GM12878 (cell line): Measurements from ENCODE around the gene VGLL3. TPM values are rescaled to one million over a fixed set of nuclear protein-coding genes. Genes with fewer than 3 reads are reported as not detected.

Experiments
- ATAC-seq: fragments of 200-7000 bp; cut with Tn5 transposase; 3 replicates; pipeline ENCODE4 v1.9.1; 2020; ENCODE audit warnings: mild to moderate bottlenecking, moderate library complexity
- BruUV-seq: library from RNA; stranded (reverse); fragments of 400-500 nt; replicated peaks from 2 replicates; lab custom pipeline; 2021; lab: Mats Ljungman, UMichigan
- CTCF ChIA-PET: fragments of 300-600 bp; sonication (Branson Sonifier 250); formaldehyde crosslinking; extraction: SDS; loops from one replicate; lab custom pipeline; 2021; ENCODE audit warnings: inconsistent platforms; lab: Yijun Ruan, JAX
- POLR2A ChIA-PET: fragments of 350-600 bp; formaldehyde crosslinking; extraction: SDS; loops from one replicate; lab custom pipeline; 2021; ENCODE audit warnings: inconsistent platforms; lab: Charles Lee
- RAD21 ChIA-PET: fragments of 300-600 bp; sonication (Branson Sonifier 250); formaldehyde crosslinking; loops from one replicate; lab custom pipeline; 2023; ENCODE audit warnings: antibody characterized with exemption; ENCODE audit not compliant: unreplicated experiment; lab: Charles Lee
- SMC1A ChIA-PET: fragments of 300-600 bp; sonication (Branson Sonifier 250); formaldehyde crosslinking; loops from one replicate; lab custom pipeline; 2023; ENCODE audit not compliant: unreplicated experiment, uncharacterized antibody; lab: Charles Lee
- DNase-seq: peaks from one replicate; pipeline ENCODE4 v3.0.0-alpha.2; 2011; ENCODE audit warnings: low read depth, low spot score
- FAIRE-seq: peaks from 3 replicates; lab custom pipeline; 2011; peaks lifted over from hg19 to GRCh38; lab: Jason Lieb, UNC
- H2AFZ ChIP-seq: 2 replicates; pipeline ENCODE4 v1.6.0; 2011; ENCODE audit warnings: low read depth, low read length, control low read depth; ENCODE audit not compliant: control insufficient read depth
- H3K27ac ChIP-seq: 2 replicates; pipeline ENCODE4 v1.5.1; 2011; ENCODE audit warnings: control low read depth; ENCODE audit not compliant: control insufficient read depth, insufficient read depth
- H3K27me3 ChIP-seq, 2 experiments: replicated peaks in 1 of 2; 2 replicates each; pipeline versions ENCODE4 v1.6.0 to v1.6.1; 2011; ENCODE audit warnings: low read length in 1 of 2; ENCODE audit not compliant: control insufficient read depth in 2 of 2, insufficient read depth in 2 of 2
- H3K36me3 ChIP-seq, 2 experiments: 2 replicates each; pipeline ENCODE4 v1.5.1; 2011; ENCODE audit warnings: low read length in 1 of 2; ENCODE audit not compliant: control insufficient read depth in 2 of 2, insufficient read depth in 2 of 2
- H3K4me1 ChIP-seq: 2 replicates; pipeline ENCODE4 v1.6.1; 2011; ENCODE audit warnings: mild to moderate bottlenecking, low read length, moderate library complexity, mixed read lengths; ENCODE audit not compliant: control insufficient read depth, insufficient read depth
- H3K4me2 ChIP-seq: 2 replicates; pipeline ENCODE4 v1.6.0; 2011; ENCODE audit warnings: control low read depth; ENCODE audit not compliant: control insufficient read depth, insufficient read depth
- H3K4me3 ChIP-seq: fragments of 200-600 bp; sonication (generic); 2 replicates; pipeline ENCODE4 v1.5.1; 2016
- H3K79me2 ChIP-seq: 2 replicates; pipeline ENCODE4 v1.6.0; 2011; ENCODE audit warnings: low read length; ENCODE audit not compliant: control insufficient read depth, insufficient read depth
- H3K9ac ChIP-seq: 2 replicates; pipeline ENCODE4 v1.8.0; 2011; ENCODE audit warnings: low read length, control low read depth, mixed read lengths; ENCODE audit not compliant: control insufficient read depth, insufficient read depth
- H3K9me3 ChIP-seq: replicated peaks from 3 replicates; pipeline ENCODE4 v1.5.1; 2011; ENCODE audit warnings: mild to moderate bottlenecking, low read length; ENCODE audit not compliant: control insufficient read depth, insufficient read depth
- H4K20me1 ChIP-seq: 2 replicates; pipeline ENCODE4 v1.6.0; 2011; ENCODE audit not compliant: control insufficient read depth, insufficient read depth
- CHD2 ChIP-seq: IDR thresholded peaks from 2 replicates; pipeline ENCODE4 v1.6.1; 2011; ENCODE audit warnings: low read depth, low read length, improper control_type of control experiment, borderline replicate concordance
- CUX1 ChIP-seq: IDR thresholded peaks from 2 replicates; pipeline ENCODE4 v1.6.1; 2012; ENCODE audit warnings: improper control_type of control experiment, low read depth, low read length; ENCODE audit not compliant: insufficient replicate concordance
- ESRRA ChIP-seq: IDR thresholded peaks from 2 replicates; pipeline ENCODE4 v1.6.1; 2012; ENCODE audit warnings: mild to moderate bottlenecking, low read length, improper control_type of control experiment
- FOS ChIP-seq: IDR thresholded peaks from 3 replicates; pipeline ENCODE4 v1.6.1; 2011; ENCODE audit warnings: borderline replicate concordance; ENCODE audit not compliant: insufficient read length; ENCODE audit errors: extremely low read depth
- HCFC1 ChIP-seq: fragments of 150-350 bp; IDR thresholded peaks from 2 replicates; pipeline ENCODE4 v1.6.1; 2014; ENCODE audit warnings: low read length
- HDAC6 ChIP-seq: fragments of 200-600 bp; sonication (generic); IDR thresholded peaks from one replicate; pipeline ENCODE4 v1.8.0; 2017; ENCODE audit warnings: antibody characterized with exemption; ENCODE audit not compliant: unreplicated experiment
- HSF1 ChIP-seq: fragments of 150-350 bp; IDR thresholded peaks from 2 replicates; pipeline ENCODE4 v1.6.1; 2014; ENCODE audit warnings: mild to moderate bottlenecking, low read depth, low read length
- IKZF2 ChIP-seq, 2 experiments: fragments of 450-650 bp; IDR thresholded peaks; 2 replicates each; pipeline ENCODE4 v1.6.1; 2017; ENCODE audit warnings: mild to moderate bottlenecking in 2 of 2, moderate library complexity in 2 of 2
- LARP7 ChIP-seq: fragments of 450-650 bp; IDR thresholded peaks from 2 replicates; pipeline ENCODE4 v1.6.1; 2017; ENCODE audit warnings: mild to moderate bottlenecking
- MEF2A ChIP-seq: IDR thresholded peaks from 2 replicates; pipeline ENCODE4 v1.6.1; 2011; ENCODE audit warnings: low read depth, mild to moderate bottlenecking, low read length, moderate library complexity; ENCODE audit not compliant: insufficient read depth
- RELA ChIP-seq: fragments of 450-650 bp; IDR thresholded peaks from 2 replicates; pipeline ENCODE4 v1.8.0; 2014; ENCODE audit warnings: borderline replicate concordance; ENCODE audit not compliant: partially characterized antibody
- SIN3A ChIP-seq: IDR thresholded peaks from 2 replicates; pipeline ENCODE4 v1.6.1; 2012; ENCODE audit warnings: low read depth, low read length, improper control_type of control experiment
- TARDBP ChIP-seq: IDR thresholded peaks from 2 replicates; pipeline ENCODE4 v1.6.1; 2016; ENCODE audit warnings: borderline replicate concordance
- ZNF384 ChIP-seq: IDR thresholded peaks from 2 replicates; pipeline ENCODE4 v1.6.1; 2012; ENCODE audit warnings: low read depth, mild to moderate bottlenecking, low read length, improper control_type of control experiment, borderline replicate concordance
- WGBS: methylation state at CpG from one replicate; pipeline ENCODE4 v1.1.6; 2016; ENCODE audit warnings: low lambda C conversion rate; ENCODE audit not compliant: insufficient replicate concordance, insufficient coverage; ENCODE audit errors: missing lambda C conversion rate; 5-methylcytosine and 5-hydroxymethylcytosine counted together
- in situ Hi-C: fragments of 300-500 bp; cut with MboI; formaldehyde crosslinking; loops from 9 replicates; pipeline ENCODE4 v1.14.3; 2018; ENCODE audit warnings: mixed read lengths
- intact Hi-C: fragments of 100-400 bp; cut with micrococcal nuclease; formaldehyde crosslinking; loops from one replicate; pipeline ENCODE4 v1.14.2; 2022; ENCODE audit not compliant: unreplicated experiment
- polyA plus RNA-seq, 11 experiments: library from polyadenylated mRNA; depleted of rRNA in 4 of 11; unstranded in 6 of 11; stranded (reverse) in 5 of 11; fragments of >200 nt; fragmentation: Nextera tagmentation in 4 of 11; fragmentation: Illumina TruSeq in 1 of 11; extraction: Ambion mirVana in 4 of 11; extraction: Trizol in 1 of 11; gene quantifications; 1 replicate in 1 of 11; 2 replicates in 10 of 11; pipeline versions ENCODE4 v1.2.1 to v1.2.3, GENCODE V29; 2011 to 2016; ENCODE audit warnings: inconsistent platforms in 2 of 11, missing spikeins in 2 of 11, low read depth in 1 of 11
- total RNA-seq, 4 experiments: library from RNA; depleted of rRNA in 3 of 4; stranded (reverse); fragments of >200 nt in 3 of 4; fragmentation: Illumina TruSeq in 1 of 4; extraction: Trizol in 1 of 4; gene quantifications; 2 replicates each; pipeline versions ENCODE4 v1.2.1 to v1.2.3, GENCODE V29; 2013 to 2021
- TF ChIP-seq, protein P1 (sequence below): IDR thresholded peaks from 2 replicates; pipeline ENCODE4 v1.6.1; 2011; ENCODE audit warnings: low read depth, low read length, improper control_type of control experiment, borderline replicate concordance

Gene VGLL3
- total and polyA plus RNA-seq, 10 of the 15 experiments (the other 5 are each of a cell fraction or from before 2014, with no cell fraction given): 0.05 TPM; not detected in 9

- in situ Hi-C loops (no loop called here), intact Hi-C loops (no loop called here)
- ChIA-PET POLR2A (no interaction called here), SMC1A (no interaction called here), CTCF (no interaction called here), RAD21 (no interaction called here)
- TF ChIP-seq MEF2A (no peak), RELA (no peak), FOS (no peak), IKZF2 (IDR thresholded peaks at IDR 0.05) (no peak), CHD2 (no peak), TARDBP (no peak), HDAC6 (no peak), HCFC1 (no peak), CUX1 (no peak), LARP7 (no peak), ESRRA (no peak), ZNF384 (no peak), HSF1 (no peak), SIN3A (no peak)
- TF ChIP-seq, protein P1, sequence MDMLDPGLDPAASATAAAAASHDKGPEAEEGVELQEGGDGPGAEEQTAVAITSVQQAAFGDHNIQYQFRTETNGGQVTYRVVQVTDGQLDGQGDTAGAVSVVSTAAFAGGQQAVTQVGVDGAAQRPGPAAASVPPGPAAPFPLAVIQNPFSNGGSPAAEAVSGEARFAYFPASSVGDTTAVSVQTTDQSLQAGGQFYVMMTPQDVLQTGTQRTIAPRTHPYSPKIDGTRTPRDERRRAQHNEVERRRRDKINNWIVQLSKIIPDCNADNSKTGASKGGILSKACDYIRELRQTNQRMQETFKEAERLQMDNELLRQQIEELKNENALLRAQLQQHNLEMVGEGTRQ: no peak
- H4K20me1 ChIP-seq: no peaks in the 10 kb centered on the region
- H3K36me3 ChIP-seq: no peaks in the 10 kb centered on the region
- FAIRE-seq (no peak), DNase-seq (no peak), ATAC-seq (no peak)
- 0% methylated on average over 1 of the region's 1 CpG for WGBS
- H3K9ac ChIP-seq: no peak overlapping the region
- H3K4me1 ChIP-seq: no peaks in the 10 kb centered on the region
- no TSS peak for BruUV-seq
- H3K27me3 ChIP-seq: no peaks in the 10 kb centered on the region
- no peaks in the 10 kb centered on the region for H3K9me3 ChIP-seq
- no peaks in the 10 kb centered on the region for H3K79me2 ChIP-seq
- no peak overlapping the region for H3K4me2 ChIP-seq
- no peak overlapping the region for H3K4me3 ChIP-seq
- H2AFZ ChIP-seq: no peak overlapping the region
- H3K27ac ChIP-seq: no peak overlapping the region
Observed at GRCh38 chr3:86930181-86930580, 60.8 kb downstream of the VGLL3 start.
